Measurements from ENCODE around the gene GFY. TPM values are rescaled to one million over a fixed set of nuclear protein-coding genes. Genes with fewer than 3 reads are reported as not detected.

Gene GFY
- total and polyA plus RNA-seq, 9 of the 15 experiments (the other 6 are each of a cell fraction or from before 2014, with no cell fraction given), result 0.06 to 0.40 (median 0.19) TPM; not detected in 3

GRCh38 chr19:49453013-49453756 is 28.0 kb downstream of the GFY start, which contains the start of gene ALDH16A1 (continued):
- no peak for TF ChIP-seq ZNF23 (CRISPR knock-in tag; IDR thresholded peaks at IDR 0.05)
- TF ChIP-seq ZNF41 (CRISPR knock-in tag; conservative IDR thresholded peaks at IDR 0.05), result no peak
- TF ChIP-seq ZHX1 (conservative IDR thresholded peaks at IDR 0.05; ENCODE audit: low read length), result no peak
- peak; percentile 70 for TF ChIP-seq MGA (IDR thresholded peaks at IDR 0.05)
- TF ChIP-seq ZNF830 (CRISPR knock-in tag; IDR thresholded peaks at IDR 0.05), result peak; percentile 35; the same call in 1 of the 2 replicates
- no peak for TF ChIP-seq ZNF316 (IDR thresholded peaks at IDR 0.05)
- TF ChIP-seq MLLT1 (IDR thresholded peaks at IDR 0.05), result peak; percentile 41 to 81; a peak in 2 of 4 replicates
- TF ChIP-seq PRMT5 (CRISPR knock-in tag; IDR thresholded peaks at IDR 0.05), result no peak
- 0 out of 4 replicates have a peak, but pooled peaks of 1 of the 2 experiments have one; percentile 6 for TF ChIP-seq SIX5 (IDR thresholded peaks at IDR 0.05; ENCODE audit: borderline replicate concordance in 1 of 2, insufficient read depth in 1 of 2, low read depth in 1 of 2, low read length in 2 of 2)
- no peak for TF ChIP-seq ZBTB26 (CRISPR knock-in tag; IDR thresholded peaks at IDR 0.05)
